Activated CD4-positive, alpha-beta T cell treated with anti-CD3 and anti-CD28 coated beads, Interleukin-2, amount 10 ng/mL, durations not matched to agents 7 days and 5 days (primary cell): ENCODE data around the gene P2RY8. TPM values are rescaled to one million over a fixed set of nuclear protein-coding genes. Genes with fewer than 3 reads are reported as not detected.
"Not testable (repeated sequence)": the region's sequence is repeated elsewhere in the genome, so short reads cannot be mapped to it uniquely, and the experiment has no call there.

Experiments
- CTCF ChIA-PET: fragments of 350-600 bp; sonication (Branson Sonifier 250); formaldehyde crosslinking; loops from one replicate; lab custom pipeline; 2021; ENCODE audit warnings: antibody characterized with exemption; lab: Charles Lee
- POLR2A ChIA-PET: fragments of 350-600 bp; sonication (Branson Sonifier 250); formaldehyde crosslinking; loops from one replicate; lab custom pipeline; 2021; ENCODE audit warnings: antibody characterized with exemption; lab: Charles Lee
- DNase-seq: peaks from one replicate; pipeline ENCODE4 v3.0.0-alpha.2; 2020
- H3K27ac Mint-ChIP-seq: one replicate; pipeline ENCODE4 v1.8.0; 2021; ENCODE audit warnings: mild to moderate bottlenecking, moderate library complexity, mixed read lengths
- H3K27me3 Mint-ChIP-seq: one replicate; pipeline ENCODE4 v1.8.0; 2021; ENCODE audit warnings: mixed read lengths
- H3K36me3 Mint-ChIP-seq: one replicate; pipeline ENCODE4 v1.8.0; 2021; ENCODE audit warnings: low read depth, mixed read lengths
- H3K4me1 Mint-ChIP-seq: one replicate; pipeline ENCODE4 v1.8.0; 2021; ENCODE audit warnings: mixed read lengths
- H3K4me3 Mint-ChIP-seq: one replicate; pipeline ENCODE4 v1.8.0; 2021; ENCODE audit warnings: mild to moderate bottlenecking, moderate library complexity, mixed read lengths
- H3K9me3 Mint-ChIP-seq: one replicate; pipeline ENCODE4 v1.8.0; 2021; ENCODE audit warnings: mixed read lengths
- total RNA-seq, 2 experiments: library from RNA; stranded (reverse); gene quantifications; one replicate each; pipeline ENCODE4 v1.2.3, GENCODE V29; 2021

The P2RY8 gene
- total RNA-seq, 2 experiments from 2014 or later, result 99.1 to 107 TPM

GRCh38 chrX:1426321-1426720, 110.7 kb downstream of the P2RY8 start:
- H3K4me3 Mint-ChIP-seq, H3K4me1 Mint-ChIP-seq, H3K27me3 Mint-ChIP-seq, H3K27ac Mint-ChIP-seq, CTCF ChIA-PET, POLR2A ChIA-PET, DNase-seq: not testable (repeated sequence)
- Mint-ChIP-seq H3K9me3 (peaks cover 18% of the 10 kb centered on the region), H3K36me3 (peaks cover 55% of the 10 kb centered on the region)

- Mint-ChIP-seq H3K36me3 (peaks cover 60% of the 10 kb centered on the region), H3K4me1 (no peaks in the 10 kb centered on the region), H3K4me3 (no peak overlapping the region), H3K27me3 (no peaks in the 10 kb centered on the region), H3K27ac (no peak overlapping the region), H3K9me3 (peaks cover 18% of the 10 kb centered on the region)
- CTCF ChIA-PET, result no interaction called here
- POLR2A ChIA-PET, result no interaction called here
- no peak for DNase-seq
Observed at GRCh38 chrX:1425381-1425780, 111.6 kb downstream of the P2RY8 start.

GRCh38 chrX:1424147-1424851, 112.7 kb downstream of the P2RY8 start:
- ChIA-PET POLR2A (no interaction called here), CTCF (no interaction called here)
- DNase-seq, result no peak
- Mint-ChIP-seq H3K27ac (no peak overlapping the region), H3K4me3 (no peak overlapping the region), H3K27me3 (no peaks in the 10 kb centered on the region), H3K4me1 (no peaks in the 10 kb centered on the region), H3K9me3 (peaks cover 24% of the 10 kb centered on the region), H3K36me3 (peaks cover 69% of the 10 kb centered on the region)

GRCh38 chrX:1423215-1423614, 113.8 kb downstream of the P2RY8 start:
- H3K4me1 Mint-ChIP-seq, result no peaks in the 10 kb centered on the region
- no peak overlapping the region for H3K27ac Mint-ChIP-seq
- H3K4me3 Mint-ChIP-seq, result no peak overlapping the region
- ChIA-PET POLR2A (no interaction called here), CTCF (no interaction called here)
- H3K27me3 Mint-ChIP-seq, result no peaks in the 10 kb centered on the region
- H3K36me3 Mint-ChIP-seq, result peaks cover 72% of the 10 kb centered on the region
- DNase-seq, result no peak
- peaks cover 24% of the 10 kb centered on the region for H3K9me3 Mint-ChIP-seq

- Mint-ChIP-seq H3K27me3 (no peaks in the 10 kb centered on the region), H3K9me3 (peaks cover 24% of the 10 kb centered on the region), H3K4me1 (no peaks in the 10 kb centered on the region), H3K4me3 (no peak overlapping the region), H3K36me3 (peaks cover 70% of the 10 kb centered on the region), H3K27ac (no peak overlapping the region)
- CTCF ChIA-PET, result no interaction called here
- no peak for DNase-seq
- POLR2A ChIA-PET, result no interaction called here
Observed at GRCh38 chrX:1422135-1422465, 114.9 kb downstream of the P2RY8 start.

GRCh38 chrX:1421433-1422134, 115.4 kb downstream of the P2RY8 start:
- CTCF ChIA-PET, result no interaction called here
- no peaks in the 10 kb centered on the region for H3K27me3 Mint-ChIP-seq
- H3K4me3 Mint-ChIP-seq, result no peak overlapping the region
- H3K27ac Mint-ChIP-seq, result no peak overlapping the region
- DNase-seq, result no peak
- H3K9me3 Mint-ChIP-seq, result peaks cover 24% of the 10 kb centered on the region
- POLR2A ChIA-PET, result no interaction called here
- no peaks in the 10 kb centered on the region for H3K4me1 Mint-ChIP-seq
- H3K36me3 Mint-ChIP-seq, result peaks cover 64% of the 10 kb centered on the region

GRCh38 chrX:1420371-1420770, 116.6 kb downstream of the P2RY8 start:
- Mint-ChIP-seq H3K4me1 (no peaks in the 10 kb centered on the region), H3K9me3 (peaks cover 24% of the 10 kb centered on the region), H3K36me3 (peaks cover 56% of the 10 kb centered on the region), H3K27ac (no peak overlapping the region), H3K4me3 (no peak overlapping the region), H3K27me3 (no peaks in the 10 kb centered on the region)
- POLR2A ChIA-PET, result no interaction called here
- no peak for DNase-seq
- CTCF ChIA-PET, result no interaction called here

- ChIA-PET CTCF (no interaction called here), POLR2A (no interaction called here)
- peak overlapping the region; percentile 6 for H3K27ac Mint-ChIP-seq
- no peak for DNase-seq
- H3K4me3 Mint-ChIP-seq, result peak overlapping the region; percentile 1
- H3K4me1 Mint-ChIP-seq, result no peaks in the 10 kb centered on the region
- H3K36me3 Mint-ChIP-seq, result peaks cover 53% of the 10 kb centered on the region
- H3K9me3 Mint-ChIP-seq, result peaks cover 21% of the 10 kb centered on the region
- H3K27me3 Mint-ChIP-seq, result no peaks in the 10 kb centered on the region
Observed at GRCh38 chrX:1419545-1420355, 117.2 kb downstream of the P2RY8 start.

DNA sequence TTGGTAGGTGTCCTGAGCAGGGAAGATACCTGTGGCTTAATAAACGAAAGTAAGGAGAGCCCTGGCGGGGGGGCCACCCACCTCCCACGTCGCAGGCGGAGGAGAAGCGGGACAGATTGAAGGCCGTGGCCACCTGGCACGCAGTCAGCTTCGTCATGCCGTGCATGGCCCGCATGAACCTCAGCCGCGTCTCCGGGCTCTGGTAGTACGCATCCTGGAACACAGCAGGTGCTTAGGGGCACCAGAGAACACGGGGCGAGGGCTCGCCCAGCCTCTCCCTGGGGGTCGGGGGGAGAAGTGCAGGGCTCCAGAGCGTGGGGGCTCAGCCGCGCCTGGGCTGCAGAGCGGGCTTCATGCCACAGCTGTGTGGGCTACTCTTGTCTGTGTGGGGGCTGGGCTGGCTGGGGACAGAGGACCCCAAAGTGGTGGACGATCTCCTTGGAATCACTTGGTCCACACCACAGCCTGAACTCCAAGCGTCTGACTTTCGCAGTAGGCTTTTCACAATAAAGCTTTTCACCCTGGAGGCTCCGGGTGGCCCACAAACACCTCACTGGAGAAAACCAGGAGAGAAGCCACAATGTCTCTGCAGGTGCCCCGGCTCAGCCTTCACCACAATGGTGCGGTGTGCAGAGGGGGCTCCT, 118.0 kb downstream of the P2RY8 start:
- ChIA-PET POLR2A (no interaction called here), CTCF (no interaction called here)
- Mint-ChIP-seq H3K27ac (no peak overlapping the region), H3K9me3 (peaks cover 21% of the 10 kb centered on the region), H3K4me1 (no peaks in the 10 kb centered on the region), H3K27me3 (no peaks in the 10 kb centered on the region), H3K4me3 (no peak overlapping the region), H3K36me3 (peaks cover 49% of the 10 kb centered on the region)
- DNase-seq, result no peak

DNA sequence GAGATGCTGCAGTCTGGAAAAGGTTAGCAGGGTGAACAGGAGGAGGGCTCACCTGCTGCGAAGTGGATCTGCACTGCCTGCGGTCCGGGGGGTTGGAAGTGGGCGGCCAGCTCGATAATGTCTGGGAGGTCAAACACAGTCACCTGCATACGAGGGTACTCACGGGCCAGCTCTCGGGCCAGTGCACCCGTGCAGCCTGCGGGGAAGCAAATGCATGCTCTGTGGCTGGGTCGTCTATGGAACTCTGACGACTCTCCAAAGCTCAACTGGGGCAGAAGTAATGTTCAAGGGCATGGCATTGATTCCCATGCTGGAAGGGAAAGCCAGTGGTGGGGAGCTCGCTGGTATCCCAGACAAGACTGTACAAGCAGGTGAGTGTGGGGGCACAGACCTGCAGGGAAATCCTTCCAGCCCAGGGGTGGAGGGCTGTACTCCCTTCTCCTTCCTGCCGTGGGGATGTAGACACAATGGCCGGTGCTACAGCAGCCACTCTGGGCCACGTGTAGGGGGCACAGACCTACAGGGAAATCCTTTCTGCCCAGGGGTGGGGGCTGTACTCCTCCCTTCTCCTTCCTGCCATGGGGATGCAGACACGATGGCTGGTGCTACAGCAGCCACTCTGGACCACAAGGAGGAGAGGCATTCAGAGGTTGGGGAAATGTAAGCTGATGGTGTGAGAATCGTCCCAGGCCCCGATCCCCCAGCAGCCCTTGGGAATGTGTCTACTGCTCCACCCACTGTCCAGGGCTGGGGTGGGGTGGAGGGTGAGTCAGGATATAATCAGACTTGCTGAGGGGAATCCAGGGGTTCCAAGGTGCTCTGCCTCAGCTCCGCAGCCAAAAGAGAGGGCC, 118.8 kb downstream of the P2RY8 start:
- no peaks in the 10 kb centered on the region for H3K4me1 Mint-ChIP-seq
- POLR2A ChIA-PET, result no interaction called here
- no peak for DNase-seq
- CTCF ChIA-PET, result no interaction called here
- no peak overlapping the region for H3K4me3 Mint-ChIP-seq
- peaks cover 18% of the 10 kb centered on the region for H3K9me3 Mint-ChIP-seq
- no peak overlapping the region for H3K27ac Mint-ChIP-seq
- H3K36me3 Mint-ChIP-seq, result peaks cover 48% of the 10 kb centered on the region
- no peaks in the 10 kb centered on the region for H3K27me3 Mint-ChIP-seq

DNA sequence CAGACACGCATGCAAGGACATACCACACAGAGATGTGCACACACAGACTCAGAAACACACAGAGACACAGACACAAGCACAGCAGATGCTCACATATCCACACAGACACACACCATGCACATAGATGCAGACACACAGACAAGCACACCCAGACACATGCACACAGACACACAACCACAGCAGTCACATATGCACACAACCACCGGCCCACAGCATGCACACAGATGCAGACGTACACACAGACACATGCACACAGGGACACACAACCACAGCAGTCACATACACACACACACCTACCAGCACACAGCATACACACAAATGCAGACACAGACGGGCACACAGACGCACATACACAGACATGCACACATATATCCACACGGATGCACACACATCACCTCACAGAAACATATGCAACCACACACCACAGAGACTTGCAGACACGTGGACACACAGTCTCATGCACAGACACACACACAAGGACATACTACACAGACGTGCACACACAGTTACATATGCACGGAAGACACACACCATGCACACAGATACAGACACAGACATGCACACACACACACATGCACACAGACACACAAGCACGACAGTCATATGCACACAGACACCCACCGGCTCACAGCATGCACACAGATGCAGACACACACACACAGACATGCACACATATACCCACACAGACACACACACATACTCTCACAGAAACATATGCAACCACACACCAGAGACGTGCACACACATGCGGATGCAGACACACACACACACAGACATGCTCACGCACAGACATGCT, 119.8 kb downstream of the P2RY8 start:
- POLR2A ChIA-PET, result no interaction called here
- no peaks in the 10 kb centered on the region for H3K27me3 Mint-ChIP-seq

More for the DNA sequence above, 119.8 kb downstream of the P2RY8 start:
- H3K4me3 Mint-ChIP-seq, result no peak overlapping the region
- H3K36me3 Mint-ChIP-seq, result peaks cover 46% of the 10 kb centered on the region
- no peak for DNase-seq
- no peak overlapping the region for H3K27ac Mint-ChIP-seq
- H3K4me1 Mint-ChIP-seq, result no peaks in the 10 kb centered on the region
- CTCF ChIA-PET, result no interaction called here
- H3K9me3 Mint-ChIP-seq, result peaks cover 13% of the 10 kb centered on the region
